Activated CD4-positive, alpha-beta T cell treated with anti-CD3 and anti-CD28 coated beads, Interleukin-2, Interleukin-6, amounts not matched to agents 100 ng/mL and 50 ng/mL, durations not matched to agents 16 hours and 8 hours (primary cell): ENCODE data around the gene PCCA.
"Not testable (repeated sequence)": the region's sequence is repeated elsewhere in the genome, so short reads cannot be mapped to it uniquely, and the experiment has no call there.

Source experiments
- DNase-seq: peaks from one replicate; pipeline ENCODE4 v3.0.0-alpha.2; 2020

Gene PCCA

DNA sequence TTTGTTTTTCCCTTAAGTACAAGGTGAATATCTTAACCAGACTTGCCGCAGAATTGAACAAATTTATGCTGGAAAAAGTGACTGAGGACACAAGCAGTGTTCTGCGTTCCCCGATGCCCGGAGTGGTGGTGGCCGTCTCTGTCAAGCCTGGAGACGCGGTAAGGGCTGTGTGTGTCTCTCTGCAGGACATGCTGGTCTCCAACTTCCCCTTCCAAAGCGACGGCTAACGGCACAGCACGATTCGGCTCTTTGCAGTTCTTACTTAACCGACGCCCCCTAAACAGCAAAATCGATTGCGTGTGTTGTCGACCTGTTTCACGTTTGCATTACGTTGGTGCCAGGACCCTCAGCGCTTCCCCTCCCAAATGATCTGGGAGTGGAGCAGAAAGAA is 426.5 kb downstream of the PCCA start:
- no peak for DNase-seq

DNA sequence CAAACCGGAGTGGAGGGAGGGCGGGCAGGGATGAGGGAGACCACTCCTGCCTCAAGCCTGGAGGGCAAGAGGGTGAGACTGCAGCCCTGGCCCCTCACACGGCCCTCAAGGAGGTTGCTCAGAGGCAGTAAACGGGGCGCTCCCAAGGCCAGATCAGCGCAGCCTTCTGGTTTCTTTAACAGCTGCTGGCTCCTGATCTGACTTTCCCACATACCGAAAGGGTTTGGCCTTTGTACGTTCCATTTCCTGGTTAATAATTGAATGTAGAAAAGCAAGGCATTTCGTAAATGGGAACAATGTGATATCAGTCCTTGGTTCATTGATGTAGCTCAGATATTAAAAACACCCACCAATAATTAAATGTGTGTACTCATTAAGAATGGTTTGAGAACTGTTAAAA is 428.2 kb downstream of the PCCA start:
- no peak for DNase-seq

DNA sequence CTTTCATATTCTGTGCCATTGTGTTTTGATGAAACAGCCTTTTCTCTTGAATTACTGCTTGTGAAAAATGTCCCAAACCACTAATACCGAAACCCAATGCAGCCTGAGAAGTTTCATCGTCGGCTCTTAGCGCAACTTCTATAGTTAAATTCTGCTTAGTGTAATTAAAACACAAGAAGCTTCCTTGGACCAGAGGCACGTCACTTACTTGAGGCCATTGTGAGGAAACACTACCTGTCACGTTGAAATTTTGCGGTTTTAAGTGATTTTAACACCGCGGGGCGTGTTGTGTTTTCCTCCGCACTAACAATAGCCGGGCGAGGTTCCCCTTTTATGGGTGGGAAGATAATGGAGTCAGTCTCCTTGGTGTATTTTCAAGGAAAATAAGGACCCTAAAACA is 428.8 kb downstream of the PCCA start:
- peak; percentile 63 for DNase-seq

DNA sequence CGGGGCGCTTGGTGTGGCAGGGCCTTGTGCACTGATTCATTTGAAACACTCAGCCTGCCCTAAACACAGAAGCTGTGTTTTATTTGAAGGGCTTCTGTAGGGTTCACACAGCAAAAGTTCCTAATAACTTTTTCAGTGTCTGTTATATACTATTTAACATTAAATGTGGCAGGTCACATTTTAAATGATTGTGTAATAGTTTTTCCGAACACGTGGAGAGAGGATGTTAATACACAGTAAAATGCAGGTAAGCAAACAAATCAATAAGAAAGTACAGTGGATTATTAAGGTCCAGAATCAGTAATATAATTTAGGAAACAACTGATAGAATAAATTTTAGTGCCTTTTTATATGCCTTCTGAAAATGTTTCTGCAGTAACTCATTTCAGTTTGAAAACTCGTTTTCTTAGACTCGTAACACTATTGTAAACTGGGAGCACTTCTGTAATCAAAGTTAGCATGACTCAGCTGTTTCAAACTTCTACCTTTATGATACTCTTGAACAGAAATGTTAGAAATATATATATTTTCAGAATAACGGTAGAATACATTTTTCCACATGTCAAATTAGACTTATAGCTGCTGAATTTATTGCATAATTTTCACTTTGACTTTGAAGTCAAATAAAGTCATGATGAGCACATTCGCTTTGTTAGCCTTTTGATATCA is 429.6 kb downstream of the PCCA start:
- DNase-seq, result no peak

DNA sequence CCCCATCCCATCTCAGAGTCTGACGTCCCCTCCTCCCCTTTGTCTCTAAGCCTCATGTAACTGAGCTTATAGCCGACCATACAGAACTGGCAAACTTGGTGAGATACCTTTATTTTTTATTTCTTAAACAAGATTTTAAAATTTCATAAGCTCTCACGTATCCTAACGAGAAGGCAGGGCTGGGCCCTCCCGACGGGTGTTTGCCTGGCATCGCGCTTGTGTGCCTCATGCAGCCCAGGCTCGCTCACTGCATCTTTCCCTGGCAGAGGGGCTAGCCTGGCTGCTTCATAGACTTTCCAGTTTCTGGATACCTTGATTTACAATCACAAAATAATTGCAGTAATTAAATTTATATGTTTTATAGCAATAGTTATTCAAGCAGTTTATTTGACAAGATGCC is 430.7 kb downstream of the PCCA start:
- no peak for DNase-seq

GRCh38 chr13:100520936-100521850 is 432.3 kb downstream of the PCCA start:
- DNase-seq, result no peak

- peak; percentile 20 for DNase-seq
Measured at GRCh38 chr13:100521851-100522617, 433.1 kb downstream of the PCCA start.

- DNase-seq, result no peak
Measured at GRCh38 chr13:100522618-100523309, 433.9 kb downstream of the PCCA start.

GRCh38 chr13:100523411-100523810 is 434.5 kb downstream of the PCCA start:
- DNase-seq, result no peak

- no peak for DNase-seq
Measured at GRCh38 chr13:100523981-100524386, 435.1 kb downstream of the PCCA start.

DNA sequence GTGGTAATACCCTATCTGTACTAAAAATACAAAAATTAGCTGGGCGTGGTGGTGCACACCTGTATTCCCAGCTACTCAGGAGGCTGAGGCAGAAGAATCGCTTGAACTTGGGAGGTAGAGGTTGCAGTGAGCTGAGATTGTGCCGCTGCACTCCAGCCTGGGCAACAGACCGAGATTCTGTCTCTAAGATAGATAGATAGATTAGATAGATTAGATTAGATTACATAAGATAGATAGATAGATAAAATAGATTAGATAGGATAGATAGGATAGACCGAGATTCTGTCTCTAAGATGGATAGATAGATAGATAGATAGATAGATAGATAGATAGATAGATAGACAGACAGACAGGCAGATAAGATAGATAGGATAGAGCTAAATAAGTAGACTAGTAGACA is 435.8 kb downstream of the PCCA start:
- not testable (repeated sequence) for DNase-seq

GRCh38 chr13:100525453-100526317 is 436.8 kb downstream of the PCCA start:
- no peak for DNase-seq

- no peak for DNase-seq
Measured at GRCh38 chr13:100526318-100527000, 437.6 kb downstream of the PCCA start.

GRCh38 chr13:100527644-100528043 is 438.8 kb downstream of the PCCA start:
- no peak for DNase-seq

GRCh38 chr13:100528353-100528752 is 439.5 kb downstream of the PCCA start:
- no peak for DNase-seq

DNA sequence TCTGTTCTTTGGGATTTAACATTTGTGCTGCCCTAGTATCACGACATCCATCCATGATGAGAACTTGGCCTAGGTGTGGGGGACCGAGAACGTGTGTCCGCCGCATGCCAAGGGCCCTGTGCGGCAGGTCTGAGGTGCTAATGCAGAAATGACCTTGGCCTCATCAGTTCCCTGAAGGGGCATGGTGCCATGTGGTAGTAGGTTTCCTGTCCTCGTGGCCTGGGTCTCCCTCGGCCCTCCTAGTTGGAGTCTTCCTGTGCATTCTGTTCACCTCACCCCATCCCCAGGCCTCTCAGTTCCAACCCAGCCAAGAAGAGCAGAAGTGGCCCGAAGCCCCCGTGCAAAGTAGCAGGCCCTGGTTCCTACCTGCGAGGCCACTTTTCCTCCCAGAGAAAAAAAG is 439.9 kb downstream of the PCCA start:
- DNase-seq, result no peak

DNA sequence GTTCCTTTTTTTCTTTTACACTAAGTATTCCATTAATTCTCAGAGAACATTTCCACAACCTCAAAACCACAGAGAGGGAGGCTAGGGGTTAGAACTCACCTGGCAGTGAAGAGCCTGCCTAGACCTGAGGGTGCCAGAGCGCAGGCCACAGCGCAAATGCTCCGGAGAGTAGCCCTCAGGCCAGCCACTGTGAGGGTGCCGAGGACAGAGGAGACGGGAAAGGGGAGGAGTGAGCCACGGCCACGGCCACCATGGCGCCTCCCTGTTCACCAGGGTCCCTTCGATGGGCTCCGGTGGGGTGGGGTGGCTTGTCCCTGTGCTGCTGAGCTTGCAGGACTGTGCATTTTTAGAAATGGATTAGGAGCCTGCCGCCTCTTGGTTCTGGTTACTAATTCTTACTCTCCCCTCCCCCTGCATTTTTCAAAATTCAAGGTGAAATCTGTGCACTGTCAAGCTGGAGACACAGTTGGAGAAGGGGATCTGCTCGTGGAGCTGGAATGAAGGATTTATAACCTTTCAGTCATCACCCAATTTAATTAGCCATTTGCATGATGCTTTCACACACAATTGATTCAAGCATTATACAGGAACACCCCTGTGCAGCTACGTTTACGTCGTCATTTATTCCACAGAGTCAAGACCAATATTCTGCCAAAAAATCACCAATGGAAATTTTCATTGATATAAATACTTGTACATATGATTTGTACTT is 440.9 kb downstream of the PCCA start:
- DNase-seq, result no peak

GRCh38 chr13:100530671-100531213 is 441.8 kb downstream of the PCCA start:
- DNase-seq, result no peak

- DNase-seq, result no peak
Measured at GRCh38 chr13:100532090-100532766, 443.3 kb downstream of the PCCA start.
